Activated T-cell treated with anti-CD3 and anti-CD28 coated beads, Interleukin-2, amount 50 U/mL, for 72 hours (primary cell): ENCODE results near the gene PKIB. TPM values are rescaled to one million over a fixed set of nuclear protein-coding genes. Genes with fewer than 3 reads are reported as not detected.

Experiments used
- ATAC-seq, 2 donors: fragments of 150-1000 bp; cut with Tn5 transposase; replicated peaks in 1 of 2; 2 replicates each; pipeline ENCODE4 v1.10.0; 2021; ENCODE audit warnings: moderate library complexity in 2 of 2, mild to moderate bottlenecking in 1 of 2
- DNase-seq, 2 donors: peaks; one replicate each; pipeline ENCODE4 v3.0.0; 2021 to 2022; ENCODE audit warnings: mixed read lengths in 1 of 2
- H3K27ac Mint-ChIP-seq: one replicate; pipeline ENCODE4 v1.8.0; 2022; ENCODE audit warnings: mild to moderate bottlenecking, moderate library complexity, mixed read lengths
- H3K27me3 Mint-ChIP-seq: one replicate; pipeline ENCODE4 v1.8.0; 2022; ENCODE audit warnings: low read depth, mixed read lengths
- H3K36me3 Mint-ChIP-seq, 2 donors: one replicate each; pipeline ENCODE4 v1.8.0; 2022; ENCODE audit warnings: mixed read lengths in 2 of 2, mild to moderate bottlenecking in 1 of 2; ENCODE audit not compliant: insufficient read depth in 2 of 2
- H3K4me1 Mint-ChIP-seq: one replicate; pipeline ENCODE4 v1.8.0; 2022; ENCODE audit warnings: low read depth, mixed read lengths
- H3K4me3 Mint-ChIP-seq, 2 donors: one replicate each; pipeline ENCODE4 v1.8.0; 2022; ENCODE audit warnings: mild to moderate bottlenecking in 2 of 2, mixed read lengths in 2 of 2, moderate library complexity in 2 of 2
- H3K9me3 Mint-ChIP-seq, 2 donors: one replicate each; pipeline ENCODE4 v1.8.0; 2022; ENCODE audit warnings: mixed read lengths in 2 of 2
- total RNA-seq, 2 donors: library from RNA; stranded (reverse); gene quantifications; one replicate each; pipeline ENCODE4 v1.2.3, GENCODE V29; 2022

PKIB gene
- total RNA-seq, 2 donors from 2014 or later: 0.79 to 2.0 TPM

DNA sequence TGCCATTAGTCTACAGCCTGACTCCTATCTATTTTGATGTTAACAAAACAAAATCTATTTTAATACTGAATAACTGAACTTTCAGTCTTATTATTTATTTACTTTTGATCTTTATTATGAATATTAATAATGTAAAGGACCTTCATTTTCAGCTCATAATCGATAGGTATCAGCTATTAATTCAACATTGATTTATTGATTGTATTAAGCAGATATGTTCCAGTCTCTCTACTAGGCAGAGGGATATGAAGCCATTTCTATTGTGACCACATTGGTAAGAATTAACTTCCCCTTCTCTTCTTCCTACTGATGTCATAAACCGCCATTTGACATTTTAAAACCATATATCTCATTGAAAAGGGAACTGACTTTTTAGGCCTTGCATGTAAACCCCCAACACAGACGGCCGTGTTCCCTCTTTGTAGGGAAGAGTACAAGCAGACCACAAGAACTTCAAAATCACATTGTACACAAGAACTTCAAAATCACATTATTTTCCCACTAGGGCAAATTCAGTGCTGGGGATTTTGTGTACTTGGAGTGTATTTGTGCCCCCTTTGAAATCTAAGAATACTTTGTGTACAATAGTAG is 99.8 kb downstream of the PKIB start:
- no peak overlapping the region for H3K4me3 Mint-ChIP-seq
- H3K9me3 Mint-ChIP-seq: no peaks in the 10 kb centered on the region
- H3K36me3 Mint-ChIP-seq: no peaks in the 10 kb centered on the region
- no peak overlapping the region for H3K27ac Mint-ChIP-seq
- no peak for DNase-seq
- no peak for ATAC-seq
- peaks cover 11% of the 10 kb centered on the region for H3K27me3 Mint-ChIP-seq
- peaks cover 7% of the 10 kb centered on the region for H3K4me1 Mint-ChIP-seq

DNA sequence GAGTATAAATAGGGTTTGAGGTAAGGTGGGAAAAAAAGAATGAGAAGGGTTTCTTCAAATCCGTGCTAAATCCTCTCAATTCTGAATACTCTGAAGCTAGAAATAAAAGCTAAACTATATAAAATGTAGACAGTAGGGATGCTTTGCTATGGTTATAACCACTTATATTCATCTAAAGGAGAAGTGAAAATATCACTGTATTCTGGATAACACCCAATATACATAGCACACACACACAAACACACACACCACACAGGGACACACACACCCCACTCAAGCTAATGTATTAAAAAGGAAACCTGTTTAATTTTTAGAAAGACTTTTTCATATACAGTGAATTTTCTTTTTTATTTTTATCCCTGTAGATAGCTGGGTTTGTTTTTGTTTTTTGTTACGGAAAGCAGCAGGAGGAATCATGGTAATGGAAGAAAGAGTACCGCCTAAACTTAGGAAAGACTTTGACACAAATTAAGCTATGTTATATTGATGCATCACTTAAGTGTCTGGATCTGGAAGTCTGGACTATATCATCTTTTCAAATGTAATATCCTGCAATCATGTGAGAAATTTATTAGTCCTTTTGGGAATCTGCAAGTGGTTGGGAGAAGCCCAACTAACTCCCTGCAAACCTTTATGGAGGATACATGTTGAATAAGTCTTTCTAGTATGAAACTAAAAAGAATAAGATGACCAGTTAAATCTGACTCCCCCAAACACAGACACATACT is 100.9 kb downstream of the PKIB start:
- ATAC-seq: no peak
- no peaks in the 10 kb centered on the region for H3K9me3 Mint-ChIP-seq

DNA sequence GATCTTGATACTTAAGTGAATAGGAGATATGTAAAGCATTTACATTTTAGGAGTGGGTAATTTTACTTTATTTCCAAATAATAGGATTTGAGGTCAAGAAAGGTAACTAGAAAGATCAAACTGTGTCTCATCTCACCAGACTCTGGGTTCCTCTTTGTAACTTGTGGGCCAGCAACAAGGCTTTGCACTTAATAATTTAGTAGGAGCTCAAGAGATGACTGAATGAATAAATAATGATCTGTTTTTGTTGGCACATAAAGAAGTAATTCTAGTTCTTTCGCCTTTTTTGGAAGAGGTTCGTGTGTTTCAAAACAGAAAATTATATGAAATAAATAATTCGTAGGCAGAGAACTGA is 101.9 kb downstream of the PKIB start:
- ATAC-seq (no peak), DNase-seq (no peak)
- H3K4me1 Mint-ChIP-seq: peaks cover 7% of the 10 kb centered on the region
- no peaks in the 10 kb centered on the region for H3K9me3 Mint-ChIP-seq
- H3K36me3 Mint-ChIP-seq: no peaks in the 10 kb centered on the region
- H3K27ac Mint-ChIP-seq: no peak overlapping the region
- no peak overlapping the region for H3K4me3 Mint-ChIP-seq
- peaks cover 11% of the 10 kb centered on the region for H3K27me3 Mint-ChIP-seq

More for the DNA sequence above, 100.9 kb downstream of the PKIB start:
- H3K4me3 Mint-ChIP-seq: no peak overlapping the region
- no peak for DNase-seq
- H3K27me3 Mint-ChIP-seq: peaks cover 11% of the 10 kb centered on the region
- no peaks in the 10 kb centered on the region for H3K36me3 Mint-ChIP-seq
- no peak overlapping the region for H3K27ac Mint-ChIP-seq
- peaks cover 7% of the 10 kb centered on the region for H3K4me1 Mint-ChIP-seq

GRCh38 chr6:122712448-122713137 is 102.4 kb downstream of the PKIB start:
- DNase-seq: no peak
- no peak overlapping the region for H3K27ac Mint-ChIP-seq
- H3K4me3 Mint-ChIP-seq: no peak overlapping the region
- no peak for ATAC-seq
- no peaks in the 10 kb centered on the region for H3K9me3 Mint-ChIP-seq
- H3K36me3 Mint-ChIP-seq: no peaks in the 10 kb centered on the region
- peaks cover 11% of the 10 kb centered on the region for H3K27me3 Mint-ChIP-seq
- H3K4me1 Mint-ChIP-seq: peaks cover 7% of the 10 kb centered on the region

GRCh38 chr6:122713138-122713537 is 102.9 kb downstream of the PKIB start:
- Mint-ChIP-seq H3K4me1 (peaks cover 7% of the 10 kb centered on the region), H3K36me3 (no peaks in the 10 kb centered on the region)

DNA sequence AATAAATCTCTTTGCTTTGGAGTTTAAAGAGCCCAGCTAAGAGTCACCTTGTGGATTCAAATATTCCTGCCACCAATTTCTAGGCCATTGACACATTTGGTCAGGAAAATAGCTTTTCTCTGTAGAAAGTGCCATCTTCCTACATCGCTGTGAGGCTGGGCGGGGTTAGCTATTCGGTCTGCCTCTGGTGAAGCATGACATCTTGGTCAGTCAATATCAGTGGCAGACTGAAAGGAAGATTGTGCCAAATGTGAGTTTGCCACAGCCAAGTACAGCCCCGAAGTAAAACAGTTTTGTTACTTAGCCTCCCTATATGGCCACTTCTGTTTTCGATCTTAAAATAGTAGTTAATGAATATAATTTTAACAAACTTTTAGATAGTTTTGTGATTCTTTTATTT is 103.9 kb downstream of the PKIB start:
- no peak for DNase-seq

More at GRCh38 chr6:122713138-122713537, 102.9 kb downstream of the PKIB start:
- peaks cover 6% of the 10 kb centered on the region for H3K27me3 Mint-ChIP-seq
- H3K9me3 Mint-ChIP-seq: no peaks in the 10 kb centered on the region
- DNase-seq (no peak), ATAC-seq (no peak)
- no peak overlapping the region for H3K27ac Mint-ChIP-seq
- H3K4me3 Mint-ChIP-seq: no peak overlapping the region

GRCh38 chr6:122715725-122716124 is 105.5 kb downstream of the PKIB start:
- DNase-seq (no peak), ATAC-seq (no peak)
- H3K4me3 Mint-ChIP-seq: no peak overlapping the region
- H3K9me3 Mint-ChIP-seq: no peaks in the 10 kb centered on the region
- H3K36me3 Mint-ChIP-seq: no peaks in the 10 kb centered on the region
- no peaks in the 10 kb centered on the region for H3K27me3 Mint-ChIP-seq
- no peak overlapping the region for H3K27ac Mint-ChIP-seq
- H3K4me1 Mint-ChIP-seq: peaks cover 7% of the 10 kb centered on the region

More for the DNA sequence above, 103.9 kb downstream of the PKIB start:
- no peaks in the 10 kb centered on the region for H3K9me3 Mint-ChIP-seq
- H3K27me3 Mint-ChIP-seq: no peaks in the 10 kb centered on the region
- no peak overlapping the region for H3K4me3 Mint-ChIP-seq
- ATAC-seq: no peak
- peaks cover 7% of the 10 kb centered on the region for H3K4me1 Mint-ChIP-seq
- no peak overlapping the region for H3K27ac Mint-ChIP-seq
- no peaks in the 10 kb centered on the region for H3K36me3 Mint-ChIP-seq

DNA sequence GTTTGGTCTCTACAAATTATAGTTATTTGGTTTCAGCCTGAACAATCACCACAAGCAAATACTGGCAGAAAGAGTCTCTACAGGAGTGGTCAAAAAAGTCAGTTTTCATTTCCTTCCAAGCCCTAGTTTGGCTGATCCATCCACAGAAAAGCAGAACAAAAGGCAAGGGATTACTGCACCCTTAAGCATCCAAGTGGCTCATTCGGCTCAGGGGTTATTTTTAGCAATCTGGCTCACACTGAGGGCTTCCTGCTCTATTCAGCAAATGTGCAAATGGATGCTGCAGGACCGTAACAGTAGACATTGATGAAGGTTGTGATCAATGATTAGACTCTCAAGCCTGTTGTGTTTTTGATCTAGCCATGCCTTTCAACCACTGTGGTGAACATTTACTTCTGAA is 107.1 kb downstream of the PKIB start:
- no peak for ATAC-seq
- Mint-ChIP-seq H3K36me3 (no peaks in the 10 kb centered on the region), H3K9me3 (no peaks in the 10 kb centered on the region), H3K4me3 (no peak overlapping the region), H3K27me3 (no peaks in the 10 kb centered on the region), H3K27ac (no peak overlapping the region), H3K4me1 (peaks cover 5% of the 10 kb centered on the region)
- DNase-seq: no peak

- Mint-ChIP-seq H3K9me3 (no peaks in the 10 kb centered on the region), H3K4me3 (no peak overlapping the region), H3K36me3 (no peaks in the 10 kb centered on the region), H3K27me3 (no peaks in the 10 kb centered on the region), H3K27ac (no peak overlapping the region), H3K4me1 (no peaks in the 10 kb centered on the region)
- DNase-seq: no peak
- ATAC-seq: no peak
Observed at GRCh38 chr6:122718616-122719015, 108.4 kb downstream of the PKIB start.

DNA sequence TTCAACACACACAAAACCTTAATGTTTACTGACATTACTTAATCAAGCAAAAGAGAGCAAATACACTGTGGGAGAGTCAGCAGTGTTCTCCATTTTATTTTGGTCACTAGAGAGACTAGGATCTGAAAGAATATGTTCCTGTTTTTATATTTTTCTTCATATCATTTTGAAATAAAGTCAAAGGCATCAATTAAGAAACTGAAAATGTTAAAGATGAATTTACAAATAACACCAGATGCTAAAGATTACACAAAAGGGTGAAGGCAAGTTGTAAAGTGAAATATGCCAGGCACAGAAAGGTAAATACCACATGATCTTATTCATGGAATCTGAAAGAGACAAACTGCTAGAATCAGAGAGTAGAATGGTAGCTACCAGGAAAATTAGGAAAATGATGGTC is 109.0 kb downstream of the PKIB start:
- Mint-ChIP-seq H3K4me3 (no peak overlapping the region), H3K27ac (no peak overlapping the region), H3K27me3 (no peaks in the 10 kb centered on the region), H3K36me3 (no peaks in the 10 kb centered on the region), H3K9me3 (no peaks in the 10 kb centered on the region), H3K4me1 (no peaks in the 10 kb centered on the region)
- ATAC-seq: no peak
- DNase-seq: no peak

DNA sequence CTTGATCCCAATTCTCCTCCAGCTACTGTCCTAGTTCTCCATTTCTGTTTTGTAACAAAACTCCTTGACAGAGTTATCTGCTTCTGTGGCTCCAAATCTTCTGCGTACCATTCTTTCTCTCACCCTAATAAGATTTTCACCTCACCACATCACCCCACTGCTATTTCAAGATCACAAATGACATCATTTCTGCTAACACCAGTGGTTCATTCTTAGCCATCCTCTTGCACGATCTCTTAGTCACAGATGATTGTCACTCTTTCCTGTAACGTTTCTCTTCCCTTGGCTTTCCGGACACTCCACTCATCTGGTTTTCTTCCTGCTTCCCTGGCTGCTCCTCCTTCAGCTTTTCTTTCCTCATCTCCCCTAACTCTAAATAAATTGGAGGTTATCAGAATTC is 112.5 kb downstream of the PKIB start:
- H3K36me3 Mint-ChIP-seq: no peaks in the 10 kb centered on the region
- H3K9me3 Mint-ChIP-seq: no peaks in the 10 kb centered on the region
- no peak for ATAC-seq
- H3K27ac Mint-ChIP-seq: no peak overlapping the region
- no peaks in the 10 kb centered on the region for H3K27me3 Mint-ChIP-seq
- no peaks in the 10 kb centered on the region for H3K4me1 Mint-ChIP-seq
- no peak for DNase-seq
- H3K4me3 Mint-ChIP-seq: no peak overlapping the region

GRCh38 chr6:122726649-122727048 is 116.4 kb downstream of the PKIB start:
- no peaks in the 10 kb centered on the region for H3K9me3 Mint-ChIP-seq
- no peaks in the 10 kb centered on the region for H3K4me1 Mint-ChIP-seq
- no peaks in the 10 kb centered on the region for H3K36me3 Mint-ChIP-seq

DNA sequence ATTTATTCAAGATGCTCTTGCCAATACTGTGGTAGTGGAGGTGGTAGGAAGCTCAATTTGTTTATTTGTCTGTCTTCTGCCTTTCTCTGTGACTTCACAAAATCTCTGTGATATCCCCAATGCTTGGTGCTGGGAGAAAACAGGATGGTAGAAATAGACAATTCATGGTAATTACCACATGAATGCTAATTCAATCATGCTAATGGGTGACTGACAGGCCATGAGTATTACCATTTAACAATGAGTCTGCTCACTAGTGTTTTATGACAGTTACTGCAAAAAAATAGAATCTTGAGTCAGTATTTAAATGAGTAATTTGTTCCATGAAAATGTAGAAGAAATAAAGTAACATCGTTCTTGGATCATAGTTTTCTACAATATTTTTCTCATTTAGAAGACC is 117.0 kb downstream of the PKIB start:
- Mint-ChIP-seq H3K4me1 (no peaks in the 10 kb centered on the region), H3K4me3 (no peak overlapping the region)
- DNase-seq: no peak

More at GRCh38 chr6:122726649-122727048, 116.4 kb downstream of the PKIB start:
- H3K4me3 Mint-ChIP-seq: no peak overlapping the region
- no peak overlapping the region for H3K27ac Mint-ChIP-seq
- DNase-seq (no peak), ATAC-seq (no peak)
- H3K27me3 Mint-ChIP-seq: no peaks in the 10 kb centered on the region

More for the DNA sequence above, 117.0 kb downstream of the PKIB start:
- no peak for ATAC-seq
- Mint-ChIP-seq H3K27ac (no peak overlapping the region), H3K36me3 (no peaks in the 10 kb centered on the region), H3K9me3 (no peaks in the 10 kb centered on the region), H3K27me3 (peaks cover 3% of the 10 kb centered on the region)
